Adipocyte (in vitro differentiated cells): ENCODE results near the gene TP53TG3D.
"Not testable (repeated sequence)": the region's sequence is repeated elsewhere in the genome, so short reads cannot be mapped to it uniquely, and the experiment has no call there.

Experiments used
- DNase-seq: peaks from one replicate; pipeline ENCODE4 v3.0.0-alpha.2; 2015; ENCODE audit warnings: low read depth
- H3K27me3 ChIP-seq: replicated peaks from 2 replicates; pipeline ENCODE4 v1.7.0; 2013; ENCODE audit warnings: mild to moderate bottlenecking, low read length, moderate library complexity; ENCODE audit not compliant: control insufficient read depth, insufficient read depth
- H3K36me3 ChIP-seq: 2 replicates; pipeline ENCODE4 v1.7.0; 2013; ENCODE audit warnings: low read length, mild to moderate bottlenecking, moderate library complexity; ENCODE audit not compliant: control insufficient read depth, insufficient read depth, severe bottlenecking
- H3K4me1 ChIP-seq: 2 replicates; pipeline ENCODE4 v1.7.0; 2013; ENCODE audit warnings: mild to moderate bottlenecking, low read length, moderate library complexity; ENCODE audit not compliant: control insufficient read depth, insufficient read depth
- H3K4me3 ChIP-seq: 2 replicates; pipeline ENCODE4 v1.7.0; 2013; ENCODE audit warnings: mild to moderate bottlenecking, low read length, moderate library complexity
- H3K9ac ChIP-seq: 2 replicates; pipeline ENCODE4 v1.7.0; 2013; ENCODE audit warnings: mild to moderate bottlenecking, low read length, moderate library complexity
- H3K9me3 ChIP-seq: 2 replicates; pipeline ENCODE4 v1.7.0; 2013; ENCODE audit warnings: mild to moderate bottlenecking, low read length, moderate library complexity; ENCODE audit not compliant: control insufficient read depth

Gene TP53TG3D

GRCh38 chr16:32302776-32303175 is 49.7 kb downstream of the TP53TG3D start:
- not testable (repeated sequence) for H3K9me3 ChIP-seq, H3K4me1 ChIP-seq, H3K4me3 ChIP-seq, H3K27me3 ChIP-seq, DNase-seq, H3K36me3 ChIP-seq, H3K9ac ChIP-seq
